ENCODE results near the gene MAML3. TPM values are rescaled to one million over a fixed set of nuclear protein-coding genes. Genes with fewer than 3 reads are reported as not detected.

Gene MAML3
- total RNA-seq, 1 donor from 2014 or later, result 8.1 TPM

- DNase-seq (ENCODE audit: low read depth), result no peak
- Mint-ChIP-seq H3K4me3 (ENCODE audit: unreplicated experiment) (no peak overlapping the region), H3K27ac (ENCODE audit: unreplicated experiment) (no peak overlapping the region), H3K4me1 (ENCODE audit: low read depth, unreplicated experiment) (peaks cover 19% of the 10 kb centered on the region), H3K9me3 (ENCODE audit: unreplicated experiment) (no peaks in the 10 kb centered on the region), H3K27me3 (ENCODE audit: low read depth, unreplicated experiment) (no peaks in the 10 kb centered on the region), H3K36me3 (ENCODE audit: low read depth, unreplicated experiment) (peaks cover 1% of the 10 kb centered on the region)
- no peak for TF ChIP-seq EZH2 (IDR thresholded peaks at IDR 0.05; ENCODE audit: insufficient read depth, low read length)
- TF ChIP-seq CTCF (IDR thresholded peaks at IDR 0.05; ENCODE audit: insufficient read depth, low read depth, low read length), result no peak
- no peaks in the 10 kb centered on the region for H3K36me3 ChIP-seq (ENCODE audit: insufficient read depth, low read length)
- H3K4me2 ChIP-seq (ENCODE audit: low read length), result no peak overlapping the region
- no peaks in the 10 kb centered on the region for H3K4me1 ChIP-seq (ENCODE audit: insufficient read depth, low read length)
- no peak overlapping the region for H3K9ac ChIP-seq (ENCODE audit: low read length)
- H3K79me2 ChIP-seq (ENCODE audit: insufficient read depth, low read length), result no peaks in the 10 kb centered on the region
- H3K9me3 ChIP-seq (ENCODE audit: insufficient read depth, low read depth, low read length), result no peaks in the 10 kb centered on the region
- H3K4me3 ChIP-seq (ENCODE audit: insufficient read depth, low read depth, low read length), result no peak overlapping the region
- H3K27ac ChIP-seq (ENCODE audit: low read depth, low read length), result no peak overlapping the region
- H2AFZ ChIP-seq (ENCODE audit: low read depth, low read length), result no peak overlapping the region
- H3K27me3 ChIP-seq (ENCODE audit: insufficient read depth, low read length), result no peaks in the 10 kb centered on the region
- H4K20me1 ChIP-seq (ENCODE audit: insufficient read depth, low read length), result no peaks in the 10 kb centered on the region
- no peak for FAIRE-seq
These were observed 293.5 kb downstream of the MAML3 start for GRCh38 chr4:139860435-139861024.

GRCh38 chr4:139859876-139860275 lies 294.1 kb downstream of the MAML3 start:
- DNase-seq (ENCODE audit: low read depth) (no peak), FAIRE-seq (no peak)
- H4K20me1 ChIP-seq (ENCODE audit: insufficient read depth, low read length), result no peaks in the 10 kb centered on the region
- H3K36me3 Mint-ChIP-seq (ENCODE audit: low read depth, unreplicated experiment), result peaks cover 1% of the 10 kb centered on the region
- no peak overlapping the region for H3K27ac ChIP-seq (ENCODE audit: low read depth, low read length)
- H3K9ac ChIP-seq (ENCODE audit: low read length), result no peak overlapping the region
- no peaks in the 10 kb centered on the region for H3K9me3 ChIP-seq (ENCODE audit: insufficient read depth, low read depth, low read length)
- no peak overlapping the region for H3K27ac Mint-ChIP-seq (ENCODE audit: unreplicated experiment)
- no peaks in the 10 kb centered on the region for H3K36me3 ChIP-seq (ENCODE audit: insufficient read depth, low read length)
- peaks cover 19% of the 10 kb centered on the region for H3K4me1 Mint-ChIP-seq (ENCODE audit: low read depth, unreplicated experiment)
- H3K79me2 ChIP-seq (ENCODE audit: insufficient read depth, low read length), result no peaks in the 10 kb centered on the region
- H3K9me3 Mint-ChIP-seq (ENCODE audit: unreplicated experiment), result no peaks in the 10 kb centered on the region
- H3K4me2 ChIP-seq (ENCODE audit: low read length), result no peak overlapping the region
- H3K4me1 ChIP-seq (ENCODE audit: insufficient read depth, low read length), result no peaks in the 10 kb centered on the region
- H3K4me3 Mint-ChIP-seq (ENCODE audit: unreplicated experiment), result no peak overlapping the region
- no peaks in the 10 kb centered on the region for H3K27me3 Mint-ChIP-seq (ENCODE audit: low read depth, unreplicated experiment)
- H3K4me3 ChIP-seq (ENCODE audit: insufficient read depth, low read depth, low read length), result no peak overlapping the region
- TF ChIP-seq CTCF (IDR thresholded peaks at IDR 0.05; ENCODE audit: insufficient read depth, low read depth, low read length), result no peak
- TF ChIP-seq EZH2 (IDR thresholded peaks at IDR 0.05; ENCODE audit: insufficient read depth, low read length), result no peak
- no peaks in the 10 kb centered on the region for H3K27me3 ChIP-seq (ENCODE audit: insufficient read depth, low read length)
- no peak overlapping the region for H2AFZ ChIP-seq (ENCODE audit: low read depth, low read length)

GRCh38 chr4:139858436-139859205 lies 295.4 kb downstream of the MAML3 start:
- Histone ChIP-seq H3K27me3 (ENCODE audit: insufficient read depth, low read length) (no peaks in the 10 kb centered on the region), H3K36me3 (ENCODE audit: insufficient read depth, low read length) (no peaks in the 10 kb centered on the region), H3K4me3 (ENCODE audit: insufficient read depth, low read depth, low read length) (no peak overlapping the region), H4K20me1 (ENCODE audit: insufficient read depth, low read length) (no peaks in the 10 kb centered on the region), H3K79me2 (ENCODE audit: insufficient read depth, low read length) (no peaks in the 10 kb centered on the region), H3K9ac (ENCODE audit: low read length) (no peak overlapping the region), H3K9me3 (ENCODE audit: insufficient read depth, low read depth, low read length) (no peaks in the 10 kb centered on the region), H3K27ac (ENCODE audit: low read depth, low read length) (no peak overlapping the region), H3K4me1 (ENCODE audit: insufficient read depth, low read length) (no peaks in the 10 kb centered on the region), H2AFZ (ENCODE audit: low read depth, low read length) (no peak overlapping the region), H3K4me2 (ENCODE audit: low read length) (no peak overlapping the region)
- no peak for TF ChIP-seq EZH2 (IDR thresholded peaks at IDR 0.05; ENCODE audit: insufficient read depth, low read length)
- TF ChIP-seq CTCF (IDR thresholded peaks at IDR 0.05; ENCODE audit: insufficient read depth, low read depth, low read length), result no peak
- H3K27ac Mint-ChIP-seq (ENCODE audit: unreplicated experiment), result no peak overlapping the region
- no peaks in the 10 kb centered on the region for H3K9me3 Mint-ChIP-seq (ENCODE audit: unreplicated experiment)
- H3K4me3 Mint-ChIP-seq (ENCODE audit: unreplicated experiment), result no peak overlapping the region
- no peak for FAIRE-seq
- no peak for DNase-seq (ENCODE audit: low read depth)
- peaks cover 1% of the 10 kb centered on the region for H3K36me3 Mint-ChIP-seq (ENCODE audit: low read depth, unreplicated experiment)
- H3K4me1 Mint-ChIP-seq (ENCODE audit: low read depth, unreplicated experiment), result peaks cover 19% of the 10 kb centered on the region
- H3K27me3 Mint-ChIP-seq (ENCODE audit: low read depth, unreplicated experiment), result no peaks in the 10 kb centered on the region

All from astrocyte (in vitro differentiated cells and primary cell).